Measurements from ENCODE around the gene RPS6KA4. TPM values are rescaled to one million over a fixed set of nuclear protein-coding genes. Genes with fewer than 3 reads are reported as not detected.

Gene RPS6KA4
- 13.1 TPM for total RNA-seq

DNA sequence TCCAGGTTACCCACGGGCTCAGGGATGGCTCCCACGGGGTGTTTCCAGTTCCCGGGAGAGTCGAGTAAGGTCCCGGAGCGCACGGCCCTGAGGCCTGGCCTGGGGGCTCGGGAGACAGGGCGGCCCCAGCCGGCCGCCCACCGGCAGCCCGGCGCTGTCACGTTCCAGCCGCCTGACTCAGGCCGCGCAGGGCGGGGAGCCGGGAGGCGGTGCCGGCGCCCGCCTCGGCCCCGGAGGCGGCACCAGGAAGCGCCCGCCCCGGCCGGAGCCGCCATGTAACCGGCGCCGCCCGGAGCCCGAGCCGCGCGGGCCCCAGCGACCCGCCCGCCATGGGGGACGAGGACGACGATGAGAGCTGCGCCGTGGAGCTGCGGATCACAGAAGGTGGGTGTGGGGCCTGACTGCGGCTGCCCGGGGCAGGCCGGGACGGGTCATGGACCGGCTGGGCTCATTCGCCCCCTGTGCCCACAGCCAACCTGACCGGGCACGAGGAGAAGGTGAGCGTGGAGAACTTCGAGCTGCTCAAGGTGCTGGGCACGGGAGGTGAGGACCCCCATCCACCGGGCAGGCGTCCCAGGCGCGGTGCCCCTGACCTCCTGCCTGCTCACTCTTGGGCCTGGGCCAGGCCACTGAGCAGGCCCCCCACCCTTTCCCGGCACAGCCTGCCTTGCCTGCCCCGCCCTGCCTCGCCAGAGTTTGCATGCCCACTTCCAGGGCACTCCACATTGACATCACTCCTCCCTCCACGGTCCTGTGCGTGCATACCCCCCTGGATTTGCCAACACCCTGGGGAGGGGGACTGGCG, at the start of gene RPS6KA4:
RPS6KA4 (plus strand) TSS at position 256 of the 805 bp plus-strand sequence; CDS start at position 330, 74 bp downstream.

DNA sequence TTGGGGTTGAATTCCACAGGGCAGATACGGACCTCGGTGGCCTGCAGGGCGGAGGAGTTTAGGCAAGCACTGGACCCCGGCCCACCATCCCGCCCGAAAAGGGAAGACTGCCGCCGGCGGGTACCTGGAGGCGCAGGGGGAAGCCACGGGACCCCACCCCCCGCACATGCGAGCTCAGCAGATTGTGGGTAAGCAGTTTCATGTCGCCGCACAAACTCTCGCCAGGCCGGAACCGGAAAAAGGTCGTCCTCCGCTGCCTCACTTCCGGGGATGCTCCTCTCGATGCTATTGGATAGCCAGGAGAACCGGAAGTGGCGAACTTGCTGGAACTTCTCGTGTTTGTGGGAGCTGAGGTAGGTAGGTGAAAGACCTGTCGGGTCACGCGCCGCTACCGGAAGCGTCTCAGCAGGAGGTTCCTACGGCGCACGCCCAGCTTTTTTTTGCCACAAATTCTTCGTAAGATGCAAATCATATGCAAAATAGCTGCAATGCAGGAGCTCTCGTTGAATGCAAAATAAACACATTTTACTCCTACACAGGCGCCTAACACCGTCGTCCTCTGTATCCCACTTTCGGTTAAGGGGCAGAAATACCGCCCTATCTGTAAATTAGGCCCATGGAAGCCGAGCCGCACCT, 41.5 kb upstream of the RPS6KA4 start, which contains the start of gene TRMT112:
TRMT112 (minus strand) TSS at position 235 of the 636 bp plus-strand sequence; CDS start at position 202, 33 bp downstream.

DNA sequence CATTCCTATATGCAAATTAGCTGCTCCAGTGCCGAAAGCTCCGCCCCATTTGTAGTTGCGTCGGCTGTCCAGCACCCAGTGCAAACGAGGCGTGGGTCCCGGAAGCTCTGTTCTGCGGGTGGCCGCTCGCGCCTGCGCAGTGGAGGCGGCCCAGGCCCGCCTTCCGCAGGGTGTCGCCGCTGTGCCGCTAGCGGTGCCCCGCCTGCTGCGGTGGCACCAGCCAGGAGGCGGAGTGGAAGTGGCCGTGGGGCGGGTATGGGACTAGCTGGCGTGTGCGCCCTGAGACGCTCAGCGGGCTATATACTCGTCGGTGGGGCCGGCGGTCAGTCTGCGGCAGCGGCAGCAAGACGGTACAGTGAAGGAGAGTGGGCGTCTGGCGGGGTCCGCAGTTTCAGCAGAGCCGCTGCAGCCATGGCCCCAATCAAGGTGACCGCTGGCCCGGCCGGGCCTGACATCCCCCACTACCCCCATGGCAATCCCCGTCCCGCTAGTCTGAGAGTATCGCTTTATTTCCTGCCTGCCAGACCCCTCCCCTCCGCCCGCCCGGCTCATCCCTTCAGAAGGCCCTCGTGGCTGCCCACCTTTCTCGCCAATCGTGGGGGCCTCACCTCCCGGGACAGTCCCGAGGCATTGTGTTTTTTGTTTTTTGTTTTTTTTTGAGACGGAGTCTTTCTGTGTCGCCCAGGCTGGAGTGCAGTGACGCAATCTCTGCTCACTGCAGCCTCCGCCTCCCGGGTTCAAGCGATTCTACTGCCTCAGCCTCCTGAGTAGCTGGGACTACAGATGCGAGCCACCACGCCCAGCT, 40.8 kb upstream of the RPS6KA4 start, which contains the start of gene PRDX5:
PRDX5 (plus strand) TSS at position 161 of the 805 bp plus-strand sequence; CDS start at position 256, 95 bp downstream.

DNA sequence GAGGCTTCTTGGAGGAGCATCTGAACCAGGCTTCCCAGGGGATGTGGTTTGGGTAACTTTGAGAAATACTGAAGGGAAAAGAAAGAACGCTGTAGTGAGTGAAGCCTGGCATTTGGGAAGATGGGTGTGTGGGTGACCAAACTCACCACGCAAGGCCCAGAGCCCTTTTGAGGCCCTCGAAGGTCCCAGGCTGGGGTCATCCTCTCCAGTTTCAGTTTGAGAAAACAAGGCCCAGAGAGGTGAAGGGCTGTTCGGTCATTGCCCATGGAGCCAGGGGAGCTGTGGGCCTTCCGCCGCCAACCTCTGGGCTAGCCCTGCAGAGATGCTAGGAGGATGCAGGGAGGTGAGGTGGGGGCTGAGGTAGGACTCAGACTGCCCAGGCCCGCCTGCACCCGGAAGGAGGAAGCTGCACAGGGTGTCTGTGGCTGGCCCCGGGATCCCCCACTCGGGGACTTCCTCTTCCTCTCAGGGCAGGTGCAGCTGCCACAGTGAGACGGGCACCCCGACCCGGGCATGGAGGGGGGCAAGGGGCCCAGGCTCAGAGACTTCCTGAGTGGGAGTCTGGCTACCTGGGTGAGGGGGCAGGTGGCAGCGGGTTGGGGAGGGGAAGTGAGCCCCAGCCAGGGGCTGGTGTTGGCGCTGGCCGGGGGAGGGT, 19.1 kb upstream of the RPS6KA4 start, which contains the start of gene CCDC88B:
CCDC88B (plus strand) TSS at position 451 of the 655 bp plus-strand sequence; CDS start at position 514, 63 bp downstream.

Small RNAs within 50 kb of the gene (small RNA-seq; reads per million reads assigned to genes)
- gene MIR1237 (ENCODE audit: low replicate concordance) (not detected), gene MIR7155 (ENCODE audit: low replicate concordance) (not detected)

Other genes starting within 250 kb of the RPS6KA4 start
- gene MACROD1, start 193.0 kb upstream of the RPS6KA4 start, total RNA-seq = 13.5 TPM
- 86.4 TPM for gene STIP1, start 173.0 kb upstream of the RPS6KA4 start, total RNA-seq
- 0.63 TPM for gene FERMT3, start 152.4 kb upstream of the RPS6KA4 start, total RNA-seq
- gene TRPT1, start 133.0 kb upstream of the RPS6KA4 start, total RNA-seq = 10.6 TPM
- 19.7 TPM for gene NUDT22, start 132.9 kb upstream of the RPS6KA4 start, total RNA-seq
- gene DNAJC4, start 128.6 kb upstream of the RPS6KA4 start, total RNA-seq = 7.2 TPM
- 17.5 TPM for gene VEGFB, start 124.6 kb upstream of the RPS6KA4 start, total RNA-seq
- gene FKBP2, start 118.1 kb upstream of the RPS6KA4 start, total RNA-seq = 17.8 TPM
- gene PPP1R14B, start 112.2 kb upstream of the RPS6KA4 start, total RNA-seq = 82.9 TPM
- 5.6 TPM for gene PLCB3, start 107.6 kb upstream of the RPS6KA4 start, total RNA-seq
- gene BAD, start 74.5 kb upstream of the RPS6KA4 start, total RNA-seq = 32.9 TPM
- 15.7 TPM for gene GPR137, start 73.3 kb upstream of the RPS6KA4 start, total RNA-seq
- 5.3 TPM for gene KCNK4, start 67.9 kb upstream of the RPS6KA4 start, total RNA-seq
- gene CATSPERZ, start 58.8 kb upstream of the RPS6KA4 start, total RNA-seq = 3.8 TPM
- gene ESRRA, start 53.6 kb upstream of the RPS6KA4 start, total RNA-seq = 18.8 TPM
- gene TRMT112, start 41.6 kb upstream of the RPS6KA4 start, total RNA-seq = 49.1 TPM
- gene PRDX5, start 41.0 kb upstream of the RPS6KA4 start, total RNA-seq = 82.3 TPM
- gene CCDC88B, start 19.0 kb upstream of the RPS6KA4 start, total RNA-seq = 1.6 TPM
- gene SLC22A11, start 196.8 kb downstream of the RPS6KA4 start, total RNA-seq = not detected
- not detected for gene SLC22A12, start 232.1 kb downstream of the RPS6KA4 start, total RNA-seq

All from parietal lobe (tissue), 2 donors.